GM21528 (cell line): ENCODE results near the gene SLC22A2.

Source experiments
- ATAC-seq: cut with Tn5 transposase; IDR thresholded peaks from one replicate; pipeline ENCODE4 v1.9.1; 2021; ENCODE audit warnings: mild to moderate bottlenecking, moderate library complexity; ENCODE audit not compliant: unreplicated experiment, low FRiP score

Gene SLC22A2

DNA sequence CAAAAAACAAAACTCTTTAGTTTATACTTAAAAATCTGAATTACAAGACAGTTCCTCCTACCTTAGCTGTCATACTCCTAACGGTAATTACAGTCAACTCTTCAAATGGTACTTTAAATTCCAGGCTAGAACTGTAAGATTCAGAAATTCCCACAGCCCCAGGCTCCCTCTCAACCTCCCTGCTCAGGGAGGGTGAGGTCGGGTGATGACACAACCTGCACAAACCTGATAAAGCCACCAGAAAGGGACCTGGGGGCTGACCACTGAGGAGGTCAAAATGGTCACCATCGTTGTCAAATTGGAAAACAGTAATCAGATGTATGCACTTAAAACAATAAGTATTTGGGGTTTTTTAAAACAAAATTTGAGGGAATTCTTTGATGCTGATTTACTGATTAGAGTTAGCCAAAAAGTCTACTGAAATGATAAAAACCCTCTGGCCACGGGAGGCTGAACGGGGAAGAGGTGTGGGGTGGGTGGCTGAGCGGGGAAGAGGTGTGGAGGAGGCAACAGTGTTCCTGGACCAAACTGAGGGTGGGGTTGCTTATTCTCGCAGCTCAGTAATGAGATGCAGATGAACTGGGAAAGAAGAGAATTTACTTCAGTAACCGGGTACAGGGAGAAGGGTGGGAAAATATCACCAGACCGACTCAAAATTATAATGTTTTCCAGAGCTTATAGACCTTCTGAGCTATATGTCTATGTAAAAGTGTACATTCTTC, 84.7 kb downstream of the SLC22A2 start:
- ATAC-seq = no peak

DNA sequence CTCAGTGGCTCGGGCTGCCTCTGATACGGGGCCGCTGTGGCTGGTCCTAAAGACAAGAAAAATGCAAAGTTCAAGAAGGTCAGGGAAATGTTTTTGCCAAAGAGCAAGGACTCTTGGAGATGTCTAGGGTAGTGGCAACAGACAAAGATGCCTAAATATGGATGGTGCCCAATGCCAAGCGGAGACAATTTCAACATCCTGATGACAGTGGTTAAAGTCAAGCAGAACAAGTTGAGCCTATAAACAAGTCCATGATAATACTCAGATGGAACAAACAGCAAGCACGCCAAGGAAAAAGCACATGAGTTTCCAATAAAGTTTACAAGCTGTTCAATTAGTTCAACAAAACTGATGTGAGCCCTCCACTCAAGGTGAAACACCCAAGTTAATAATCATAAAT, 85.9 kb downstream of the SLC22A2 start:
- no peak for ATAC-seq

DNA sequence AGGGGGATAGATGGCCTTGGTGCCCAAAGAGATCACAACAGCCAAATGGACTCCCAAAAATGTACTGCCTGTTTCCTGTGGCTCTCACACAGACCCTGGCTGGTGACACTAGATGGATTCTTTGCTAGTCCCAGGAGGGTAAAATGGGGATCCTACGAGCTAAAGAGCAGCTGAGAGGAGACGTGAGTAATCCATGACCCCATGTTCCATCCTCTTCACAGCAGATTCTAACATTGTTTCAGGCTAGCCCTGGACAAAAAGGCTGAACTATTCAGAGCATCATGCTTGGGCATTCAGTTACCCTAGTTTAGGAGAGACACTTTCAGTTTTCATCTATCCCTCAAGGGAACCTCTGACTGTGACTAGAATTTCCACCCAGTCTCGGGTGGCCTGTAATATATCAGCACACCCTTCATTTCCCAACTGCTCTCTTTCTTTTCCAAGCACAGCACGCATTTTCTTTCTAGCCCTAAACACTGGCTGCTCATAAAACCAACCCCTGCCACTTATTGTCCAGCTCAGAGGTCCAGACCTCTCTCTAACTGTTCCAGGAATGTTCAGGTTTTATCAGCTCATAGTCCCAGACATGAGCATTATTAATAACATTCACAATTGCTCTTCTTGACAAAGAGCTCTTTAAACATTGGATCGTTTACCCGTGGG, 88.5 kb downstream of the SLC22A2 start:
- ATAC-seq = no peak

DNA sequence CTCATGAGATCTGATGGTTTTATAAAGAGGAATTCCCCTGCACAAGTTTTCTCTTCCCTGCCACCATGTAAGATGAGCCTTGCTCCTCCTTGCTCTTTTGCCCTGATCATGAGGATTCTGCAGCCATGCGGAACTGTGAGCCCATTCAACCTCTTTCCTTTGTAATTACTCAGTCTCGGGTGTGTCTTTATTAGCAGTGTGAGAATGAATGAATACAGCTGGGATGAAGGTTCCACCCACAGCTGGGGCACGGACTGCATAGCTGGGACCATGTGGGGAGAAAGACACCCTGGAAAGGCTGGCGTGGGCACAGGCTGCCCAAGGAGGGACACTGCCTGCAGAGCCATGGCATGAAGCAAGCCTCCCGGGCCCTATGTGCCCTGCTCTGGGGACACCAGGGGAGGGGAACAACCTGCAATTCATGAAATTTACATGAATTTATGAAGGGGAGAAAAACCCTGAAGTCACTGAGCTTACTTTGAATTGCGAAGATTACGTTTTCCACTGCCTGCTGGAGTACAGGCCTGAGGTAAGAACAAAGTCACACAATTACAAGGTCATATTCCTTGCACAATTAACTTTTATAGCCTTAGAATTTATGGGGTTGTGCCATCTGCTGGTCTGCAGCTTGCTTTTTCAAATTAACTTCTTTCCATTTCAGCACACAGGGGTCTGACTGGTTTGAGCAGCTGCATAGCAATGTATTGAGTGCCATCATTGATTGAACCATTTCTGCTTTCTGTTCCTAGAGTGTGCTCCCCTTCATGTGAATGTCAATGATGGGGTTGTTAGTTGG, 90.8 kb downstream of the SLC22A2 start:
- no peak for ATAC-seq
